Naive B cell (primary cell): ENCODE results near the gene TCF25. TPM values are rescaled to one million over a fixed set of nuclear protein-coding genes. Genes with fewer than 3 reads are reported as not detected.

ENCODE experiments used
- ATAC-seq, 2 donors: fragments of 150-1000 bp; cut with Tn5 transposase; 2 replicates each; pipeline ENCODE4 v1.10.0; 2021; ENCODE audit warnings: low read depth in 2 of 2, mild to moderate bottlenecking in 2 of 2, moderate library complexity in 2 of 2
- DNase-seq: peaks from one replicate; pipeline ENCODE4 v3.0.0; 2022
- H3K27ac Mint-ChIP-seq, 6 donors: one replicate each; pipeline ENCODE4 v1.8.0; 2020 to 2022; ENCODE audit warnings: mild to moderate bottlenecking in 6 of 6, mixed read lengths in 6 of 6, moderate library complexity in 5 of 6, inconsistent platforms in 2 of 6
- H3K27me3 Mint-ChIP-seq, 3 donors: one replicate each; pipeline ENCODE4 v1.8.0; 2021 to 2022; ENCODE audit warnings: mixed read lengths in 3 of 3, mild to moderate bottlenecking in 1 of 3
- H3K36me3 Mint-ChIP-seq, 2 donors: one replicate each; pipeline ENCODE4 v1.8.0; 2020 to 2022; ENCODE audit warnings: mixed read lengths in 2 of 2, inconsistent platforms in 1 of 2, mild to moderate bottlenecking in 1 of 2
- H3K4me1 Mint-ChIP-seq, 3 donors: one replicate each; pipeline ENCODE4 v1.8.0; 2020 to 2022; ENCODE audit warnings: mixed read lengths in 3 of 3, inconsistent platforms in 1 of 3, mild to moderate bottlenecking in 1 of 3, moderate library complexity in 1 of 3
- H3K4me3 Mint-ChIP-seq, 8 donors: one replicate each; pipeline ENCODE4 v1.8.0; 2020 to 2022; ENCODE audit warnings: mild to moderate bottlenecking in 8 of 8, mixed read lengths in 8 of 8, moderate library complexity in 8 of 8, inconsistent platforms in 2 of 8
- H3K9me3 Mint-ChIP-seq, 7 donors: one replicate each; pipeline ENCODE4 v1.8.0; 2020 to 2022; ENCODE audit warnings: mixed read lengths in 7 of 7, mild to moderate bottlenecking in 5 of 7, inconsistent platforms in 2 of 7, moderate library complexity in 1 of 7
- polyA plus RNA-seq, 6 donors: library from polyadenylated mRNA; unstranded; fragments of 300-500 nt; fragmentation: Illumina TruSeq; gene quantifications; one replicate each; pipeline ENCODE4 v1.2.3, GENCODE V29; 2021; ENCODE audit warnings: low read depth in 6 of 6

Gene TCF25
- polyA plus RNA-seq, 6 donors from 2014 or later = 88.4 to 135 (median 108) TPM

GRCh38 chr16:89944773-89945172 is 71.4 kb downstream of the TCF25 start:
- Mint-ChIP-seq H3K36me3 (peaks cover 0 to 7% of the 10 kb centered on the region in 2 donors), H3K27me3 (peaks cover 0 to 5% (median 5%) of the 10 kb centered on the region in 3 donors), H3K27ac (no peak overlapping the region), H3K4me1 (peaks cover 28 to 34% (median 32%) of the 10 kb centered on the region in 3 donors), H3K4me3 (peak overlapping the region in 7 of 8 donors; percentile 1 to 78 (median 26)), H3K9me3 (no peaks in the 10 kb centered on the region)
- DNase-seq (peak; percentile 33), ATAC-seq (no peak)

- H3K4me3 Mint-ChIP-seq = peak overlapping the region in 2 of 8 donors; percentile 67 to 78
- no peak for DNase-seq
- peaks cover 33 to 42% (median 41%) of the 10 kb centered on the region in 3 donors for H3K4me1 Mint-ChIP-seq
- H3K27me3 Mint-ChIP-seq = peaks cover 0 to 5% (median 5%) of the 10 kb centered on the region in 3 donors
- H3K27ac Mint-ChIP-seq = no peak overlapping the region
- peaks cover 0 to 7% of the 10 kb centered on the region in 2 donors for H3K36me3 Mint-ChIP-seq
- no peaks in the 10 kb centered on the region for H3K9me3 Mint-ChIP-seq
- ATAC-seq = no peak
Measured at GRCh38 chr16:89945654-89946053, 72.3 kb downstream of the TCF25 start.

- Mint-ChIP-seq H3K27ac (peak overlapping the region in 3 of 6 donors; percentile 49 to 77 (median 63)), H3K4me1 (peaks cover 35 to 48% (median 45%) of the 10 kb centered on the region in 3 donors), H3K4me3 (peak overlapping the region in 6 of 8 donors; percentile 16 to 76 (median 36)), H3K36me3 (peaks cover 0 to 7% of the 10 kb centered on the region in 2 donors), H3K27me3 (peaks cover 0 to 5% (median 5%) of the 10 kb centered on the region in 3 donors), H3K9me3 (no peaks in the 10 kb centered on the region)
- no peak for DNase-seq
- ATAC-seq = no peak
Measured at GRCh38 chr16:89946515-89946914, 73.1 kb downstream of the TCF25 start.

- H3K27me3 Mint-ChIP-seq = peaks cover 0 to 5% (median 5%) of the 10 kb centered on the region in 3 donors
- ATAC-seq (no peak), DNase-seq (no peak)
- H3K4me1 Mint-ChIP-seq = peaks cover 58 to 75% (median 71%) of the 10 kb centered on the region in 3 donors
- H3K4me3 Mint-ChIP-seq = peak overlapping the region; percentile 86 to 95 (median 87)
- peaks cover 0 to 7% of the 10 kb centered on the region in 2 donors for H3K36me3 Mint-ChIP-seq
- peak overlapping the region in 4 of 6 donors; percentile 69 to 89 (median 86) for H3K27ac Mint-ChIP-seq
- no peaks in the 10 kb centered on the region for H3K9me3 Mint-ChIP-seq
Measured at GRCh38 chr16:89949121-89949742, 75.8 kb downstream of the TCF25 start.

GRCh38 chr16:89949756-89950155 is 76.4 kb downstream of the TCF25 start:
- peaks cover 0 to 4% of the 10 kb centered on the region in 2 donors for H3K36me3 Mint-ChIP-seq
- DNase-seq (no peak), ATAC-seq (no peak)
- H3K27me3 Mint-ChIP-seq = peaks cover 0 to 4% (median 2%) of the 10 kb centered on the region in 3 donors
- peak overlapping the region in 5 of 6 donors; percentile 69 to 89 (median 83) for H3K27ac Mint-ChIP-seq
- H3K9me3 Mint-ChIP-seq = no peaks in the 10 kb centered on the region
- H3K4me1 Mint-ChIP-seq = peaks cover 61 to 79% (median 73%) of the 10 kb centered on the region in 3 donors
- H3K4me3 Mint-ChIP-seq = peak overlapping the region; percentile 86 to 95 (median 87)

GRCh38 chr16:89951509-89951908 is 78.1 kb downstream of the TCF25 start:
- DNase-seq (no peak), ATAC-seq (no peak)
- H3K9me3 Mint-ChIP-seq = no peaks in the 10 kb centered on the region
- peaks cover 63 to 83% (median 77%) of the 10 kb centered on the region in 3 donors for H3K4me1 Mint-ChIP-seq
- H3K27ac Mint-ChIP-seq = peak overlapping the region in 3 of 6 donors; percentile 15 to 54 (median 37)
- peak overlapping the region; percentile 11 to 92 (median 71) for H3K4me3 Mint-ChIP-seq
- no peaks in the 10 kb centered on the region for H3K27me3 Mint-ChIP-seq
- peaks cover 4% of the 10 kb centered on the region in 2 donors for H3K36me3 Mint-ChIP-seq

GRCh38 chr16:89952049-89952448 is 78.7 kb downstream of the TCF25 start:
- Mint-ChIP-seq H3K27me3 (no peaks in the 10 kb centered on the region), H3K9me3 (no peaks in the 10 kb centered on the region), H3K27ac (peak overlapping the region in 2 of 6 donors; percentile 10 to 54), H3K4me1 (peaks cover 65 to 83% (median 77%) of the 10 kb centered on the region in 3 donors), H3K4me3 (peak overlapping the region in 5 of 8 donors; percentile 8 to 92 (median 77)), H3K36me3 (peaks cover 4% of the 10 kb centered on the region in 2 donors)
- DNase-seq (no peak), ATAC-seq (no peak)

GRCh38 chr16:89952551-89952950 is 79.2 kb downstream of the TCF25 start:
- no peak overlapping the region for H3K27ac Mint-ChIP-seq
- no peak for ATAC-seq
- H3K36me3 Mint-ChIP-seq = peaks cover 4% of the 10 kb centered on the region in 2 donors

GRCh38 chr16:89953671-89954406 is 80.4 kb downstream of the TCF25 start:
- Mint-ChIP-seq H3K4me1 (peaks cover 66 to 87% (median 77%) of the 10 kb centered on the region in 3 donors), H3K4me3 (peak overlapping the region; percentile 77 to 90 (median 82)), H3K9me3 (no peaks in the 10 kb centered on the region), H3K36me3 (peaks cover 10 to 12% of the 10 kb centered on the region in 2 donors), H3K27ac (peak overlapping the region; percentile 80 to 98 (median 90)), H3K27me3 (no peaks in the 10 kb centered on the region)
- ATAC-seq = peak; percentile 87
- peak; percentile 66 for DNase-seq

More at GRCh38 chr16:89952551-89952950, 79.2 kb downstream of the TCF25 start:
- no peaks in the 10 kb centered on the region for H3K9me3 Mint-ChIP-seq
- H3K4me1 Mint-ChIP-seq = peaks cover 64 to 83% (median 75%) of the 10 kb centered on the region in 3 donors
- peak overlapping the region in 7 of 8 donors; percentile 20 to 92 (median 77) for H3K4me3 Mint-ChIP-seq
- DNase-seq = no peak
- H3K27me3 Mint-ChIP-seq = no peaks in the 10 kb centered on the region

- Mint-ChIP-seq H3K27ac (peak overlapping the region; percentile 47 to 93 (median 72)), H3K27me3 (no peaks in the 10 kb centered on the region), H3K36me3 (peaks cover 14 to 19% of the 10 kb centered on the region in 2 donors), H3K4me1 (peaks cover 71 to 92% (median 79%) of the 10 kb centered on the region in 3 donors), H3K9me3 (no peaks in the 10 kb centered on the region), H3K4me3 (peak overlapping the region; percentile 11 to 90 (median 80))
- no peak for DNase-seq
- ATAC-seq = no peak
Measured at GRCh38 chr16:89954462-89954861, 81.1 kb downstream of the TCF25 start.

- peaks cover 14 to 25% of the 10 kb centered on the region in 2 donors for H3K36me3 Mint-ChIP-seq
- DNase-seq = no peak
- no peaks in the 10 kb centered on the region for H3K9me3 Mint-ChIP-seq
- H3K4me1 Mint-ChIP-seq = peaks cover 70 to 92% (median 79%) of the 10 kb centered on the region in 3 donors
- no peaks in the 10 kb centered on the region for H3K27me3 Mint-ChIP-seq
- peak overlapping the region in 7 of 8 donors; percentile 54 to 90 (median 77) for H3K4me3 Mint-ChIP-seq
- H3K27ac Mint-ChIP-seq = peak overlapping the region in 5 of 6 donors; percentile 32 to 89 (median 83)
- no peak for ATAC-seq
Measured at GRCh38 chr16:89955001-89955685, 81.8 kb downstream of the TCF25 start.

GRCh38 chr16:89956505-89957215 is 83.3 kb downstream of the TCF25 start:
- Mint-ChIP-seq H3K4me1 (peaks cover 71 to 83% (median 74%) of the 10 kb centered on the region in 3 donors), H3K4me3 (peak overlapping the region; percentile 53 to 84 (median 70)), H3K27ac (peak overlapping the region; percentile 42 to 88 (median 68)), H3K9me3 (no peaks in the 10 kb centered on the region), H3K27me3 (no peaks in the 10 kb centered on the region), H3K36me3 (peaks cover 14 to 30% of the 10 kb centered on the region in 2 donors)
- DNase-seq (no peak), ATAC-seq (peak; percentile 16 to 27)
